K562 (cell line): ENCODE results near the gene IL13. TPM values are rescaled to one million over a fixed set of nuclear protein-coding genes. Genes with fewer than 3 reads are reported as not detected.
A peak's percentile ranks its signal among the peaks of the same experiment; 100 is the strongest.

Experiments used
- ATAC-seq: fragments of 200-7000 bp; cut with Tn5 transposase; 3 replicates; pipeline ENCODE4 v1.9.1; 2020; ENCODE audit warnings: moderate library complexity
- BruUV-seq: library from RNA; stranded (reverse); fragments of 400-500 nt; replicated peaks from 2 replicates; lab custom pipeline; 2021; lab: Mats Ljungman, UMichigan
- CTCF ChIA-PET: fragments of 300-600 bp; formaldehyde crosslinking; extraction: SDS; loops from one replicate; lab custom pipeline; 2021; ENCODE audit warnings: low intra/inter-chr PET ratio; lab: Yijun Ruan, JAX
- POLR2A ChIA-PET: fragments of 300-600, 350-650 bp; sonication (Branson Sonifier 250); formaldehyde crosslinking; extraction: SDS; loops from one replicate; lab custom pipeline; 2021; ENCODE audit warnings: antibody characterized with exemption, inconsistent platforms; lab: Yijun Ruan, JAX
- DNase-seq, 4 experiments: peaks; one replicate each; pipeline versions ENCODE4 v3.0.0 to v3.0.0-alpha.2; 2011 to 2018; ENCODE audit warnings: low spot score in 3 of 4, mixed read lengths in 3 of 4; ENCODE audit errors: extremely low read depth in 1 of 4
- FAIRE-seq: peaks from 2 replicates; lab custom pipeline; 2011; peaks lifted over from hg19 to GRCh38; lab: Jason Lieb, UNC
- H2AFZ ChIP-seq: 2 replicates; pipeline ENCODE4 v1.6.0; 2011; ENCODE audit warnings: low read depth, low read length, control low read depth, inconsistent platforms
- H3K27ac ChIP-seq: fragments of 200-600 bp; 3 replicates; pipeline ENCODE4 v1.8.0; 2011; ENCODE audit warnings: low read depth, mild to moderate bottlenecking, control low read depth, inconsistent platforms, low read length, moderate library complexity, mixed read lengths; ENCODE audit errors: extremely low read depth
- H3K27me3 ChIP-seq, 2 experiments: fragments of 300-600 bp in 1 of 2; 2 replicates in 1 of 2; 3 replicates in 1 of 2; pipeline versions ENCODE4 v1.6.0 to v1.8.0; 2011; ENCODE audit warnings: inconsistent platforms in 2 of 2, low read length in 2 of 2, mild to moderate bottlenecking in 1 of 2, mixed read lengths in 1 of 2, moderate library complexity in 1 of 2; ENCODE audit not compliant: control insufficient read depth in 2 of 2, insufficient read depth in 2 of 2
- H3K36me3 ChIP-seq: fragments of 300-600 bp; 3 replicates; pipeline ENCODE4 v1.8.0; 2011; ENCODE audit warnings: mild to moderate bottlenecking, low read length, inconsistent platforms; ENCODE audit not compliant: control insufficient read depth, insufficient read depth
- H3K4me1 ChIP-seq, 2 experiments: fragments of 200-600 bp in 1 of 2; replicated peaks in 1 of 2; 2 replicates in 1 of 2; 3 replicates in 1 of 2; pipeline versions ENCODE4 v1.5.1 to v1.8.0; 2011; ENCODE audit warnings: inconsistent platforms in 2 of 2, low read length in 2 of 2, mild to moderate bottlenecking in 1 of 2, mixed read lengths in 1 of 2, moderate library complexity in 1 of 2; ENCODE audit not compliant: control insufficient read depth in 2 of 2, insufficient read depth in 2 of 2
- H3K4me2 ChIP-seq: 2 replicates; pipeline ENCODE4 v1.6.1; 2011; ENCODE audit warnings: low read length, control low read depth, inconsistent platforms, mixed read lengths; ENCODE audit not compliant: insufficient read depth
- H3K4me3 ChIP-seq: fragments of 200-600 bp; sonication (generic), shearing (Covaris generic); 2 replicates; pipeline ENCODE4 v1.5.1; 2016; ENCODE audit warnings: control low read depth, inconsistent platforms
- H3K79me2 ChIP-seq: fragments of 200-600 bp; 3 replicates; pipeline ENCODE4 v1.8.0; 2011; ENCODE audit warnings: low read length, inconsistent platforms; ENCODE audit not compliant: control insufficient read depth, insufficient read depth
- H3K9ac ChIP-seq, 2 experiments: 2 replicates each; pipeline versions ENCODE4 v1.6.0 to v1.6.1; 2011; ENCODE audit warnings: low read depth in 2 of 2, low read length in 2 of 2, control low read depth in 1 of 2, inconsistent platforms in 1 of 2, mild to moderate bottlenecking in 1 of 2, mixed read lengths in 1 of 2; ENCODE audit not compliant: insufficient read depth in 1 of 2
- H3K9me1 ChIP-seq: one replicate; pipeline ENCODE4 v1.6.0; 2011; ENCODE audit warnings: inconsistent platforms, mild to moderate bottlenecking, low read length, moderate library complexity; ENCODE audit not compliant: control insufficient read depth, insufficient read depth
- H3K9me3 ChIP-seq: replicated peaks from 2 replicates; pipeline ENCODE4 v1.5.1; 2011; ENCODE audit warnings: low read depth, low read length, inconsistent platforms; ENCODE audit not compliant: control insufficient read depth, insufficient read depth
- H4K20me1 ChIP-seq: replicated peaks from 2 replicates; pipeline ENCODE4 v1.6.1; 2011; ENCODE audit warnings: low read length, inconsistent platforms, mixed read lengths; ENCODE audit not compliant: control insufficient read depth, insufficient read depth
- DIDO1 ChIP-seq: fragments of 450-650 bp; IDR thresholded peaks from 2 replicates; pipeline ENCODE4 v1.6.1; 2016; ENCODE audit warnings: low read depth, missing biosample characterization, missing genetic modification characterization
- GATA2 ChIP-seq: sonication (generic); formaldehyde crosslinking; IDR thresholded peaks from 2 replicates; pipeline ENCODE4 v1.4.0; 2020; ENCODE audit warnings: mild to moderate bottlenecking, missing genetic modification reagents
- MAFG ChIP-seq: fragments of 450-650 bp; conservative IDR thresholded peaks from 2 replicates; pipeline ENCODE4 v1.6.1; 2016; ENCODE audit warnings: missing genetic modification characterization, missing compliant biosample characterization
- PHF21A ChIP-seq: fragments of 450-650 bp; IDR thresholded peaks from 2 replicates; pipeline ENCODE4 v1.6.1; 2017; ENCODE audit warnings: low read depth, borderline replicate concordance
- POLR2G ChIP-seq: fragments of 200-400 bp; formaldehyde crosslinking; IDR thresholded peaks from 2 replicates; pipeline ENCODE4 v1.6.1; 2017; ENCODE audit warnings: low read depth, mild to moderate bottlenecking, antibody characterized with exemption, low read length, moderate library complexity
- RBM17 ChIP-seq: fragments of 200-400 bp; formaldehyde crosslinking; IDR thresholded peaks from 2 replicates; pipeline ENCODE4 v1.6.1; 2017; ENCODE audit warnings: low read depth, mild to moderate bottlenecking, low read length, borderline replicate concordance
- RHOXF2B ChIP-seq: fragments of 250-450 bp; sonication (Bioruptor Pico); conservative IDR thresholded peaks from 2 replicates; pipeline ENCODE4 v1.5.1; 2021
- ZNF175 ChIP-seq: fragments of 200-800 bp; sonication (Bioruptor generic); IDR thresholded peaks from 2 replicates; pipeline ENCODE4 v1.6.1; 2016; ENCODE audit warnings: low read depth, mild to moderate bottlenecking, missing genetic modification characterization, missing compliant biosample characterization
- ZNF232 ChIP-seq: sonication (generic); formaldehyde crosslinking; IDR thresholded peaks from 2 replicates; pipeline ENCODE4 v1.8.0; 2022; ENCODE audit warnings: mild to moderate bottlenecking, missing genetic modification reagents
- ZNF717 ChIP-seq: fragments of 250-450 bp; sonication (Bioruptor Pico); IDR thresholded peaks from 2 replicates; pipeline ENCODE4 v1.5.0; 2021
- WGBS: fragments of 100-300 bp; shearing (Covaris generic); methylation state at CpG from one replicate; pipeline ENCODE4 v1.1.6; 2016; ENCODE audit warnings: low coverage, mixed read lengths; ENCODE audit not compliant: insufficient coverage; ENCODE audit errors: missing lambda C conversion rate; 5-methylcytosine and 5-hydroxymethylcytosine counted together
- in situ Hi-C: fragments of 300-500 bp; cut with MboI; formaldehyde crosslinking; loops from 4 replicates; pipeline ENCODE4 v1.15.0; 2018; ENCODE audit warnings: inconsistent platforms, mixed read lengths
- intact Hi-C: fragments of 100-400 bp; cut with micrococcal nuclease; formaldehyde crosslinking; loops from 2 replicates; pipeline ENCODE4 v1.14.2; 2022
- polyA plus RNA-seq, 8 experiments: library from polyadenylated mRNA; depleted of rRNA in 4 of 8; stranded (reverse) in 5 of 8; unstranded in 3 of 8; fragments of >200 nt; fragmentation: Nextera tagmentation in 2 of 8; fragmentation: Illumina TruSeq in 1 of 8; extraction: Ambion mirVana in 2 of 8; extraction: Trizol in 1 of 8; gene quantifications; 2 replicates each; pipeline versions ENCODE4 v1.2.1 to v1.2.3, GENCODE V29; 2011 to 2014; ENCODE audit warnings: inconsistent platforms in 1 of 8, missing spikeins in 1 of 8
- total RNA-seq, 7 experiments: library from RNA; depleted of rRNA in 6 of 7; stranded (reverse); fragments of >200 nt in 6 of 7; fragmentation: Illumina TruSeq in 2 of 7; extraction: Trizol in 2 of 7; gene quantifications; 2 replicates each; pipeline versions ENCODE4 v1.2.1 to v1.2.3, GENCODE V29; 2011 to 2021; ENCODE audit warnings: low replicate concordance in 1 of 7
- TF ChIP-seq, protein P1 (sequence below): sonication (generic); formaldehyde crosslinking; IDR thresholded peaks from 2 replicates; pipeline ENCODE4 v1.8.1; 2022; ENCODE audit warnings: missing genetic modification reagents
- TF ChIP-seq, protein P2 (sequence below): fragments of 250-450 bp; sonication (Bioruptor Pico); IDR thresholded peaks from 2 replicates; pipeline ENCODE4 v1.5.0; 2021
- TF ChIP-seq, protein P3 (sequence below), 2 experiments: IDR thresholded peaks; 2 replicates each; pipeline ENCODE4 v1.6.1; 2011; ENCODE audit warnings: borderline replicate concordance in 1 of 2, control low read depth in 1 of 2, low read depth in 1 of 2, low read length in 1 of 2, mild to moderate bottlenecking in 1 of 2, mixed read lengths in 1 of 2, moderate library complexity in 1 of 2; ENCODE audit not compliant: insufficient read depth in 1 of 2, insufficient read length in 1 of 2, poor library complexity in 1 of 2, severe bottlenecking in 1 of 2; ENCODE audit errors: extremely low read depth in 1 of 2
- TF ChIP-seq, protein P4 (sequence below): IDR thresholded peaks from 2 replicates; pipeline ENCODE4 v1.6.1; 2011; ENCODE audit not compliant: insufficient read length; ENCODE audit errors: extremely low read depth
- TF ChIP-seq, protein P5 (sequence below): fragments of 250-450 bp; sonication (Bioruptor Pico); IDR thresholded peaks from 2 replicates; pipeline ENCODE4 v1.8.0; 2021; ENCODE audit warnings: mild to moderate bottlenecking, moderate library complexity

The IL13 gene
- total and polyA plus RNA-seq, 9 of the 15 experiments (the other 6 are each of a cell fraction or from before 2014, with no cell fraction given): not detected

DNA sequence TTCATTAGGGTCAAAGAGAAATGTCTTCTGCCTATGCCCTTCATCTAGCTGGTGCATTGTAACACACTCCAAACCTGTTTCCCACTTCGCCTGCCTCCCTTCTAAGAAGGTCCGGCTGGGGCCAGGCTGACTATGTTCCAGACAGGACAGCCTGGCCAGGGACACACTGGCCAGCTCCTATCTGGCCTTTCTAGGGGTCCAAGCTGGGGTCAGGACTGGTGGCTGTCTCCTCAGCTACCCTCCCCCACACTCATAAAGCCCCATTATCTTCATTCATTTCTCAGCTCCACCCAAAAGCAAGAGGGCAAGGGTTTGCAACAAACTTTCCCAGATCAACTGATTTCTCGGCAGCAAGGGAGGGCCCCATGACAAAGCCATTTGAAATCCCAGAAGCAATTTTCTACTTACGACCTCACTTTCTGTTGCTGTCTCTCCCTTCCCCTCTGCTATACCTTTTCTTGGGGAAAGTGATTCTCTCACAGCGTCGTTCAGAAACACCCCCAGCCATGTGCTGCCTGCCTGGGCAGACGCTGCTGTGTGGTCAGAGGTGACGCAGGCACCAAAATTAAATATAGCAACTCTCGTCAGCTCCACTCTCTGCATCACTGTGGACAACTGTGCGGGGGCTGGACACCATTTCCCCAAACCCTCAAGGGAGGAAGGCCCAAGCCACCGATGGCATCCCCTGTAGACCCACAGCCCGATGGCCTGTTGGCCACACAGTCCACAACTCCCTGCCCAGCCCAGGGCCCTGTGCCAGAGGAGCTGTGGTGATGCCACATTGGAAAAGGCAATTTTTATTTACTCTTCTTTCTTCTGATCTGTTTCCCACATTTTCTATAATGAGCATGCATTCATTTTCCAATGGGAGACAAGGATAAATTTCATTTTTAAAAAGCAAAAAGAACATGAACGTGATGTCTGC, 6.1 kb downstream of the IL13 start:
- Histone ChIP-seq H3K27me3 (no peaks in the 10 kb centered on the region), H3K4me1 (peaks cover 63 to 82% of the 10 kb centered on the region in 2 experiments), H3K9me1 (no peaks in the 10 kb centered on the region), H3K79me2 (no peaks in the 10 kb centered on the region), H3K36me3 (no peaks in the 10 kb centered on the region), H3K4me3 (no peak overlapping the region), H3K9ac (peak overlapping the region; percentile 58 to 81), H3K4me2 (peak overlapping the region; percentile 61), H3K9me3 (no peaks in the 10 kb centered on the region), H2AFZ (peak overlapping the region; percentile 94), H3K27ac (peak overlapping the region; percentile 81), H4K20me1 (no peaks in the 10 kb centered on the region)
- in situ Hi-C loops: no loop called here
- POLR2A ChIA-PET: interaction anchor here (0.9 to 2.5 kb wide), 6 partner anchors 10 to 166 kb away, joined by 3 to 12 read pairs (median 4); partner anchors contain the start of genes IL4 and SHROOM1
- CTCF ChIA-PET: no interaction called here
- whole genome bisulfite sequencing: 21% methylated on average over 13 of the region's 13 CpGs
- ATAC-seq: peak; percentile 35
- intact Hi-C loops: loop anchor here (5.0 kb wide), 2 partner anchors 73 to 158 kb away; partner anchors contain the start of gene KIF3A
- peak; percentile 55 to 78 (median 63) for DNase-seq
- FAIRE-seq: peak; percentile 81
- BruUV-seq: no TSS peak
- no peak for TF ChIP-seq GATA2 (CRISPR knock-in tag)
- TF ChIP-seq, protein P1, sequence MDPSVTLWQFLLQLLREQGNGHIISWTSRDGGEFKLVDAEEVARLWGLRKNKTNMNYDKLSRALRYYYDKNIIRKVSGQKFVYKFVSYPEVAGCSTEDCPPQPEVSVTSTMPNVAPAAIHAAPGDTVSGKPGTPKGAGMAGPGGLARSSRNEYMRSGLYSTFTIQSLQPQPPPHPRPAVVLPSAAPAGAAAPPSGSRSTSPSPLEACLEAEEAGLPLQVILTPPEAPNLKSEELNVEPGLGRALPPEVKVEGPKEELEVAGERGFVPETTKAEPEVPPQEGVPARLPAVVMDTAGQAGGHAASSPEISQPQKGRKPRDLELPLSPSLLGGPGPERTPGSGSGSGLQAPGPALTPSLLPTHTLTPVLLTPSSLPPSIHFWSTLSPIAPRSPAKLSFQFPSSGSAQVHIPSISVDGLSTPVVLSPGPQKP (CRISPR knock-in tag): no peak
- TF ChIP-seq POLR2G: no peak
- TF ChIP-seq, protein P2, sequence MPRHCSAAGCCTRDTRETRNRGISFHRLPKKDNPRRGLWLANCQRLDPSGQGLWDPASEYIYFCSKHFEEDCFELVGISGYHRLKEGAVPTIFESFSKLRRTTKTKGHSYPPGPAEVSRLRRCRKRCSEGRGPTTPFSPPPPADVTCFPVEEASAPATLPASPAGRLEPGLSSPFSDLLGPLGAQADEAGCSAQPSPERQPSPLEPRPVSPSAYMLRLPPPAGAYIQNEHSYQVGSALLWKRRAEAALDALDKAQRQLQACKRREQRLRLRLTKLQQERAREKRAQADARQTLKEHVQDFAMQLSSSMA (CRISPR knock-in tag): no peak
- TF ChIP-seq, protein P3, sequence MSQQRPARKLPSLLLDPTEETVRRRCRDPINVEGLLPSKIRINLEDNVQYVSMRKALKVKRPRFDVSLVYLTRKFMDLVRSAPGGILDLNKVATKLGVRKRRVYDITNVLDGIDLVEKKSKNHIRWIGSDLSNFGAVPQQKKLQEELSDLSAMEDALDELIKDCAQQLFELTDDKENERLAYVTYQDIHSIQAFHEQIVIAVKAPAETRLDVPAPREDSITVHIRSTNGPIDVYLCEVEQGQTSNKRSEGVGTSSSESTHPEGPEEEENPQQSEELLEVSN (IDR thresholded peaks at IDR 0.05; ENCODE audit: borderline replicate concordance in 1 of 2, extremely low read depth in 1 of 2, insufficient read depth in 1 of 2, insufficient read length in 1 of 2, low read depth in 1 of 2, low read length in 1 of 2, poor library complexity in 1 of 2, severe bottlenecking in 1 of 2): peak; percentile 60 to 92
- TF ChIP-seq PHF21A: no peak
- peak; percentile 49 for TF ChIP-seq MAFG
- 0 out of 2 replicates have a peak, but pooled peaks have one; percentile 43 for TF ChIP-seq ZNF717
- TF ChIP-seq, protein P4, sequence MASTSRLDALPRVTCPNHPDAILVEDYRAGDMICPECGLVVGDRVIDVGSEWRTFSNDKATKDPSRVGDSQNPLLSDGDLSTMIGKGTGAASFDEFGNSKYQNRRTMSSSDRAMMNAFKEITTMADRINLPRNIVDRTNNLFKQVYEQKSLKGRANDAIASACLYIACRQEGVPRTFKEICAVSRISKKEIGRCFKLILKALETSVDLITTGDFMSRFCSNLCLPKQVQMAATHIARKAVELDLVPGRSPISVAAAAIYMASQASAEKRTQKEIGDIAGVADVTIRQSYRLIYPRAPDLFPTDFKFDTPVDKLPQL: no peak
- no peak for TF ChIP-seq DIDO1 (tag)
- TF ChIP-seq ZNF232 (CRISPR knock-in tag): no peak
- TF ChIP-seq RHOXF2B (CRISPR knock-in tag): no peak
- TF ChIP-seq RBM17: no peak
- TF ChIP-seq, protein P5, sequence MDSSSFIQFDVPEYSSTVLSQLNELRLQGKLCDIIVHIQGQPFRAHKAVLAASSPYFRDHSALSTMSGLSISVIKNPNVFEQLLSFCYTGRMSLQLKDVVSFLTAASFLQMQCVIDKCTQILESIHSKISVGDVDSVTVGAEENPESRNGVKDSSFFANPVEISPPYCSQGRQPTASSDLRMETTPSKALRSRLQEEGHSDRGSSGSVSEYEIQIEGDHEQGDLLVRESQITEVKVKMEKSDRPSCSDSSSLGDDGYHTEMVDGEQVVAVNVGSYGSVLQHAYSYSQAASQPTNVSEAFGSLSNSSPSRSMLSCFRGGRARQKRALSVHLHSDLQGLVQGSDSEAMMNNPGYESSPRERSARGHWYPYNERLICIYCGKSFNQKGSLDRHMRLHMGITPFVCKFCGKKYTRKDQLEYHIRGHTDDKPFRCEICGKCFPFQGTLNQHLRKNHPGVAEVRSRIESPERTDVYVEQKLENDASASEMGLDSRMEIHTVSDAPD (CRISPR knock-in tag): peak; percentile 34; the same call in 1 of the 2 replicates
- TF ChIP-seq ZNF175: peak; percentile 71
